Ectodermal cell (in vitro differentiated cells): ENCODE measurements around the gene DBN1.

Source experiments
- H3K27ac ChIP-seq: 2 replicates; pipeline ENCODE4 v1.7.0; 2013; ENCODE audit warnings: mild to moderate bottlenecking, low read depth, low read length; ENCODE audit not compliant: insufficient read depth, poor library complexity, severe bottlenecking
- H3K27me3 ChIP-seq: 2 replicates; pipeline ENCODE4 v1.7.0; 2013; ENCODE audit warnings: mild to moderate bottlenecking, low read length; ENCODE audit not compliant: insufficient read depth, control insufficient read depth, poor library complexity, severe bottlenecking
- H3K36me3 ChIP-seq: one replicate; pipeline ENCODE4 v1.7.0; 2013; ENCODE audit warnings: low read length; ENCODE audit not compliant: control insufficient read depth, insufficient read depth
- H3K4me1 ChIP-seq: one replicate; pipeline ENCODE4 v1.7.0; 2013; ENCODE audit warnings: low read length; ENCODE audit not compliant: control insufficient read depth, insufficient read depth
- H3K4me3 ChIP-seq: 2 replicates; pipeline ENCODE4 v1.7.0; 2013; ENCODE audit warnings: low read depth, low read length, control low read depth; ENCODE audit not compliant: insufficient read depth
- H3K9me3 ChIP-seq: 2 replicates; pipeline ENCODE4 v1.7.0; 2013; ENCODE audit warnings: mild to moderate bottlenecking, low read length, moderate library complexity; ENCODE audit not compliant: control insufficient read depth
- WGBS, 2 experiments: methylation state at CpG; one replicate each; pipeline ENCODE4 v1.1.7; 2013; ENCODE audit warnings: missing lambda C conversion rate in 2 of 2; 5-methylcytosine and 5-hydroxymethylcytosine counted together

DBN1 gene

DNA sequence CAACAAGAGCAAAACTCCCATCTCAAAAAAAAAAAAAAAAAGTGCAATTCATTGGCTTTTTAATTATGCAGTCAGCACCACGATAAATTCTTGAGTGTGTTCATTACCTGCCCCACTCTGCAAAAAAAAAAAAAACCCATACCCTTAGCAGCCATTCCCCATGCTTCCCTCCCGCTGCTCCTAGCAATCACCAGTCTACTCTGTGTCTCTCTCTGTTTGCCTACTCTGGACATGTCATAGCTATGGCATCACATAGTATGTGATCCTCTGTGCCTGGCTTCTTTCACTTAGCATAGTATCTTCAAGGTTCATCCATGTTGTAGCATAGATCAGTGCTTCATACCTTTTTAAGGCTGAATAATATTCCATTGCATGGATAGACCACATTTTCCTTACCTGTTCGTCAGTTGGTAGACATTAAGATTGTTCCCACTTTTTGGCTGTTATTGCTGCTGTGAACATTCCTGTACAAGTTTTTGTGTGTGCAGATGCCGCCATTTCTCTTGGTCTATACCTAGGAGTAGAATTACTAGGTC lies 33.8 kb downstream of the DBN1 start:
- WGBS, 2 experiments, result 95% methylated on average over 4 of the region's 4 CpGs
- Histone ChIP-seq H3K36me3 (no peaks in the 10 kb centered on the region), H3K4me1 (no peaks in the 10 kb centered on the region), H3K4me3 (no peak overlapping the region), H3K27ac (no peak overlapping the region), H3K9me3 (no peaks in the 10 kb centered on the region), H3K27me3 (no peaks in the 10 kb centered on the region)

DNA sequence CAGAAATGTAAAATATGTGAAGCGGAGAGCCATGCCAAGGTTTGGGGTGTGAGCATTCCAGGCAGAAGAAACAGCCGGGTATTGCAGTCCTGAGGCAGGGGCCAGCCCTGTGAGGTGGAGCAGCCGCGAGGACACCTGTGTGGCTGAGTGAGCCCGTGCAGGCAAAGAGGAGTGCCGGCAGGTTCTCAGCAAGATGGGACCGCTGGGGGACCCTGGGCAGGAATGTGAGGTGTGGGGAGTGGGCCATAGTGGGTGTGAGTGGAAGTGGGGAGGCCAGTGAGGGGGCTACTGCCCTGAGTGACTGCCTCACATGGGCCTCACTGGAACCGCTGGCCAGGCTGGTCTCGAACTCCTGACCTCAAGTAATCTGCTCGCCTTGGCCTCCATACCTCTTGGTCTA lies 35.0 kb downstream of the DBN1 start:
- Histone ChIP-seq H3K4me1 (no peaks in the 10 kb centered on the region), H3K4me3 (no peak overlapping the region), H3K27ac (no peak overlapping the region), H3K36me3 (peaks cover 4% of the 10 kb centered on the region), H3K9me3 (no peaks in the 10 kb centered on the region), H3K27me3 (no peaks in the 10 kb centered on the region)
- 93 to 96% methylated on average over 10 of the region's 10 CpGs for WGBS, 2 experiments

DNA sequence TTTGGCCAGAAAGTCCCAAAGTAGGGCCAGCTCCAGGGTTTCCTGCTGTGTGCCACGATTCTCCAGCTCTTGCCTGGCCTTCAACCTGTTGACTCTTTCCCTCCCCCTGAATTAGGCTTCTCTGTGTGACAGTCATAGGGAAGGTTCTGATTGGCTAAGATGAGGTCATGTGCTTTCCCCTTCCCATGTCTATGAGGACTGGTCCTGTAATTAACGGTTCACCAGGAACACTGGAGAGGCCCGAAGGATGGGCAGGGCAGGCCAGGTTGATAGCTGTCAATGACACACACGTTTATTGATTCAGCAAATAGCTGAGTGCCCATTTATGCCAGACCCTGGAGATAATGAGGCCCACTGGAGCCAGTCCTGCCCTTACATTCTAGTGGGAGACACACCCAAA lies 35.8 kb downstream of the DBN1 start:
- no peak overlapping the region for H3K4me3 ChIP-seq
- no peak overlapping the region for H3K27ac ChIP-seq
- peaks cover 11% of the 10 kb centered on the region for H3K36me3 ChIP-seq
- WGBS, 2 experiments, result 77 to 83% methylated on average over 4 of the region's 4 CpGs
- H3K4me1 ChIP-seq, result no peaks in the 10 kb centered on the region
- no peaks in the 10 kb centered on the region for H3K9me3 ChIP-seq
- H3K27me3 ChIP-seq, result no peaks in the 10 kb centered on the region

DNA sequence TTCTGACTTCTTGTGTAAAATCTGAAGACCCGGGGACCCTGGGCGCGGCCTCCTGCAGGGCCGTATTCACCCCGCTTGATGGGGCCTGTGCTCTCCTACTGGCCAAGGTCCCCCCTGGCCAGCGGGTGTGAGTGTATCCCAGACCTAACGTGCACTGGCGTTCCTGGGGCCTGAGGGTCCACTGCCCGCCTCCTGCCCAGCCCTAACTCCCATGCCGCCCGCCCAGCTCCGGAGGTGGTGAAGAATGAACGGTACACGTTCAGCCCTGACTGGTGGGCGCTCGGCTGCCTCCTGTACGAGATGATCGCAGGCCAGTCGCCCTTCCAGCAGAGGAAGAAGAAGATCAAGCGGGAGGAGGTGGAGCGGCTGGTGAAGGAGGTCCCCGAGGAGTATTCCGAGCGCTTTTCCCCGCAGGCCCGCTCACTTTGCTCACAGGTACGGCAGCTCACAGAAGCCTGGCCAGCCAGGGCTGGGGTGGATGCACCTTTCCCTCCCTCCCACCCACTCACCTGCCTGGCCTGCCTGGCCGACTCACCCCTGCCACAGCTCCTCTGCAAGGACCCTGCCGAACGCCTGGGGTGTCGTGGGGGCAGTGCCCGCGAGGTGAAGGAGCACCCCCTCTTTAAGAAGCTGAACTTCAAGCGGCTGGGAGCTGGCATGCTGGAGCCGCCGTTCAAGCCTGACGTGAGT lies 37.4 kb downstream of the DBN1 start:
- Histone ChIP-seq H3K27ac (no peak overlapping the region), H3K4me1 (no peaks in the 10 kb centered on the region), H3K4me3 (no peak overlapping the region), H3K9me3 (no peaks in the 10 kb centered on the region), H3K36me3 (peaks cover 13% of the 10 kb centered on the region), H3K27me3 (no peaks in the 10 kb centered on the region)
- 93% methylated on average over 37 of the region's 37 CpGs for whole genome bisulfite sequencing, 2 experiments

DNA sequence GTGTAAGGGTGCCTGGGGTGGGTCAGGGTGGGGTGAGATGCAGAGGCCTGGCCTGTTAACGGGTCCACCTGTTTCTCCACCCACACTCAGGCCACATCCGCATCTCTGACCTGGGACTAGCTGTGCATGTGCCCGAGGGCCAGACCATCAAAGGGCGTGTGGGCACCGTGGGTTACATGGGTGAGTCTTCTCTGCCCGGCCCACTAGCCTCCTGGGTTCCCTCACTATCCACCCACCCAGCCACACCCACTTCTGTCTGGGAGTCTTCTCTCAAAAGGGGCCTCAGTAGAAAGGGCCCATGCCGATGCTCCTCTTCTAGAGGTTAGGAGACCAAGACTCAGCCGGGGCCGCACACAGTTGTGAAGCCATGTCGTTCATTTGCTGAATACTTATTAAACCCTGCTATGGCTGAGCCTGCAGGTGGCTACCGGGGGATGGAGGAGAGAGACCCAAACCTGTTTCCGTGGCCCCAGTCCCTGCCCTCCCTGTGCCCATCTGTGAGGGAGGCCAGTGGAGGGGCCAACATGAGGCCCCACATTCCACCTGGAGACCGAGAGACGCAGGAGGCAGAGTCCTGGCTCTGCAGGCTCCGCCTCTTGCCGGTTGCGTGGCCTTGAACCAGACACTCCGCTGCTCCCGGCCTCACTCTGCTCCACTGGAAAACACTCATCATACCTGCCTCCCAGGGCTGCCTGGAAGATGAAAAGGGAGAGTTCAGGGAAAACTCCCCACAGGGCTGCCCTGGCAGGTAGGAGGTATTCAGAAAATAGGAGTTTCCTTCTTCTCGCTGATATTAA lies 38.3 kb downstream of the DBN1 start:
- H3K27me3 ChIP-seq, result no peaks in the 10 kb centered on the region
- 95% methylated on average over 20 of the region's 20 CpGs for WGBS, 2 experiments
- no peak overlapping the region for H3K4me3 ChIP-seq
- H3K9me3 ChIP-seq, result no peaks in the 10 kb centered on the region
- H3K4me1 ChIP-seq, result no peaks in the 10 kb centered on the region
- no peak overlapping the region for H3K27ac ChIP-seq
- H3K36me3 ChIP-seq, result peaks cover 13% of the 10 kb centered on the region

DNA sequence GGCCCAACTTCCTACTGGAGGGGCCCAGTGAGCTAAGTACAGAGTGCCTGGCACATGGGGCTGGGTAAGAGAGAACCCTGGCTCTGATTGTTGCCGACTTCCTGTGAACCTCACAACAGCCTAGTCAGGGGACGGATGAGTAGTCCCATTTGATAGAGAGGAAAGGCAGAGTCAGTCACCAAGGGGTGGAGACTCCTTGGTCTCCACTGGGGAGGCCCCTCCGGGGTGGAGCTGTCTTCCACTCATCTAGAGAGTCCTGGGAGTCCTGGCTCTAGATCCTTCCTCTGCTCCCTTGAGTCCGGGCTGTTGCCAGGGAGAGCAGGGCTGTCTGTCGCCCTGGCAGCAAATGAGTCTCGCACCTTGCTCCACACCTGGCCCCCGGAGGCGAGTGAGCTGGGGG lies 39.0 kb downstream of the DBN1 start:
- WGBS, 2 experiments, result 95 to 96% methylated on average over 8 of the region's 8 CpGs
- Histone ChIP-seq H3K4me1 (no peaks in the 10 kb centered on the region), H3K27ac (no peak overlapping the region), H3K9me3 (no peaks in the 10 kb centered on the region), H3K27me3 (no peaks in the 10 kb centered on the region), H3K36me3 (peaks cover 13% of the 10 kb centered on the region), H3K4me3 (no peak overlapping the region)

DNA sequence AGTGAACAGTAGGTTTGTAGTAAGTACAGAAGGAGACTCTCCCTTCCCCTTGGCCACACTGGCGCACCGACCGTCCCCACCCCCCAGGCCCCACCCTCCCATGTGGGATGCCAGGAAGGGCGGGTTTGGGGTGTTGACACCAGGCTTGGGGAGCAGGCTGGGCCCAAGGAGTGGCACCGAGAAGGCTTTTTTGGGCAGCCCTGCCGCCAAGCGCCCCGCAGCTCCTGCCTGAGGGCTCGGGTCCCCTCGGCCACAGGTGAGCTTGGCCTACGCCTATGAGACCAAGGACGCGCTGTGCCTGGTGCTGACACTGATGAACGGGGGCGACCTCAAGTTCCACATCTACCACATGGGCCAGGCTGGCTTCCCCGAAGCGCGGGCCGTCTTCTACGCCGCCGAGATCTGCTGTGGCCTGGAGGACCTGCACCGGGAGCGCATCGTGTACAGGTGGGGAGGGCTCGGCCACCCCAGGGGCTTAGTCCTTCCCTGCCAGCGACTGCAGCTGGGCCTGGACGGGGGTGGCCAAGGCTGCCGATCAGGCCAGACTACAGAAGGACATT lies 39.7 kb downstream of the DBN1 start:
- no peak overlapping the region for H3K4me3 ChIP-seq
- peaks cover 13% of the 10 kb centered on the region for H3K36me3 ChIP-seq
- 96 to 97% methylated on average over 29 of the region's 29 CpGs for WGBS, 2 experiments
- H3K4me1 ChIP-seq, result no peaks in the 10 kb centered on the region
- H3K27ac ChIP-seq, result no peak overlapping the region
- H3K9me3 ChIP-seq, result no peaks in the 10 kb centered on the region
- no peaks in the 10 kb centered on the region for H3K27me3 ChIP-seq

DNA sequence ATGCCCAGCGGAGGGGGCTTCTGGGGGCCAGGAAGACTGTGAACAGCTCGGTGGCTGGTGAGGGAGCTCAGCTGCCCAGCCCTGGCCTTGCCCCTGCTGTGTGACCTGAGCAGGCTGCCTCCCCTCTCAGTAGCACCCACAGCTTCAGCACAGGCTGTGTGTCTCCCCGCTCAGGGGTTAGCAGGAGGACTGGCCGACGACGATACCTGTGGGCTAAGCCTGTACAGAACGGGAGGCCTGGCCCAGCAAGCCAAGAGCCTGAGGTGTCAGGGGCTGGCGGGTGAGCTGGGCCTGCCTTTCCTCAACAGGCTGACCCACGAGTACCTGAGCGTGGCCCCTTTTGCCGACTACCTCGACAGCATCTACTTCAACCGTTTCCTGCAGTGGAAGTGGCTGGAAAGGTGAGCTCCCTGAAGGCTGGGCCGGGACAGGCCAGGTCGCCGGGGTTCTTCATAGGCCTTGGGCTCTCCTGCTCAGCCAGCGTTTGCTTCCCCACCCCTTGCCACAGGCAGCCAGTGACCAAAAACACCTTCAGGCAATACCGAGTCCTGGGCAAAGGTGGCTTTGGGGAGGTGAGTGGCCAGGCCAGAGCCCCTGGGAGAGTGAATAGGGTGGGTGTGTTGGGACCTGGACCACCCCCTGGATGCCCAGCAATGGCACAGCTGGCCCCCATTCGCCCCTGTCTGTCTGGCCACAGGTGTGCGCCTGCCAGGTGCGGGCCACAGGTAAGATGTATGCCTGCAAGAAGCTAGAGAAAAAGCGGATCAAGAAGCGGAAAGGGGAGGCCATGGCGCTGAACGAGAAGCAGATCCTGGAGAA lies 40.4 kb downstream of the DBN1 start:
- no peak overlapping the region for H3K27ac ChIP-seq
- peaks cover 13% of the 10 kb centered on the region for H3K36me3 ChIP-seq
- H3K4me1 ChIP-seq, result peaks cover under 1% of the 10 kb centered on the region
- H3K27me3 ChIP-seq, result no peaks in the 10 kb centered on the region
- no peaks in the 10 kb centered on the region for H3K9me3 ChIP-seq
- H3K4me3 ChIP-seq, result no peak overlapping the region
- WGBS, 2 experiments, result 91 to 93% methylated on average over 25 of the region's 25 CpGs

DNA sequence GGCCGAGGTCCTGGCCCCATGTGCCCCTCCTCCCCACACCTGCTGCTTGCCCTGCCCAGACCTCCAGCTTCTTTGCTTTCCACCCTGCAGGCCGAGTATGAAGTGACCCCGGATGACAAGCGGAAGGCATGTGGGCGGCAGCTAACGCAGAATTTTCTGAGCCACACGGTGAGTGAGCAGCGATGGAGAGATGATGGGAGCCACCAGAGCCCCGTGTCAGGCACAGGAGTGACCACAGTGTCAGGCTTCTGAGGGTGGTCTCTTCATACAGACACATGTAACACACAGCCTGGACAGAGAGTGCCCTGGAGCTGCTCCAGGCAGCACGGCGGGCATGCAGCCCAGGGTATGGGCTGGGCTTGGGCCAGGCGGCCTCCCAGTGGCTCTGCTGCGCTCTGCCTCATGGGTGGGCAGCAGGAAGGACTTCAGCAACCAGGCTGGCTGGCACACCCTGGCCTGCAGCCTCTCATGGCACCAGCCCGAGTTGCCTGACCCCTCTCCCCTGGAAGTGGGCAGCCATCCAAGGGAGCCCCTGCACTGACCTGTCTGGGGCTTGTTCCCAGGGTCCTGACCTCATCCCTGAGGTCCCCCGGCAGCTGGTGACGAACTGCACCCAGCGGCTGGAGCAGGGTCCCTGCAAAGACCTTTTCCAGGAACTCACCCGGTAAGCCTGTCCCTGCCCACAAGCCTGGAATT lies 41.1 kb downstream of the DBN1 start:
- Histone ChIP-seq H3K27ac (no peak overlapping the region), H3K4me1 (peaks cover 8% of the 10 kb centered on the region), H3K9me3 (no peaks in the 10 kb centered on the region), H3K36me3 (peaks cover 13% of the 10 kb centered on the region), H3K4me3 (no peak overlapping the region), H3K27me3 (no peaks in the 10 kb centered on the region)
- 95% methylated on average over 18 of the region's 18 CpGs for WGBS, 2 experiments
